Activated naive CD8-positive, alpha-beta T cell treated with anti-CD3 and anti-CD28 coated beads, Interleukin-2, amount 50 U/mL, for 24 hours (primary cell): ENCODE data around the gene KIRREL3.
A peak's percentile ranks its signal among the peaks of the same experiment; 100 is the strongest.

Experiments
- ATAC-seq: fragments of 150-1000 bp; cut with Tn5 transposase; one replicate; pipeline ENCODE4 v1.10.0; 2021
- DNase-seq: peaks from one replicate; pipeline ENCODE4 v3.0.0; 2021
- H3K27ac Mint-ChIP-seq: one replicate; pipeline ENCODE4 v1.8.0; 2021; ENCODE audit warnings: mild to moderate bottlenecking, mixed read lengths
- H3K27me3 Mint-ChIP-seq: one replicate; pipeline ENCODE4 v1.8.0; 2021; ENCODE audit warnings: mixed read lengths
- H3K36me3 Mint-ChIP-seq: one replicate; pipeline ENCODE4 v1.8.0; 2021; ENCODE audit warnings: low read depth, mixed read lengths
- H3K4me1 Mint-ChIP-seq: one replicate; pipeline ENCODE4 v1.8.0; 2021; ENCODE audit warnings: mixed read lengths
- H3K4me3 Mint-ChIP-seq: one replicate; pipeline ENCODE4 v1.8.0; 2021; ENCODE audit warnings: mild to moderate bottlenecking, moderate library complexity, mixed read lengths
- H3K9me3 Mint-ChIP-seq: one replicate; pipeline ENCODE4 v1.8.0; 2021; ENCODE audit warnings: mixed read lengths

KIRREL3 gene

GRCh38 chr11:127013550-127013949, 13.0 kb upstream of the KIRREL3 start:
- Mint-ChIP-seq H3K9me3 (no peaks in the 10 kb centered on the region), H3K27ac (no peak overlapping the region), H3K36me3 (no peaks in the 10 kb centered on the region), H3K4me1 (no peaks in the 10 kb centered on the region), H3K27me3 (peaks cover 9% of the 10 kb centered on the region), H3K4me3 (no peak overlapping the region)
- DNase-seq (no peak), ATAC-seq (no peak)

GRCh38 chr11:127006311-127006710, 5.7 kb upstream of the KIRREL3 start:
- ATAC-seq (no peak), DNase-seq (no peak)
- Mint-ChIP-seq H3K36me3 (no peaks in the 10 kb centered on the region), H3K27ac (no peak overlapping the region), H3K4me1 (no peaks in the 10 kb centered on the region), H3K9me3 (no peaks in the 10 kb centered on the region), H3K4me3 (no peak overlapping the region), H3K27me3 (peaks cover 40% of the 10 kb centered on the region)

- no peak overlapping the region for H3K27ac Mint-ChIP-seq
- no peaks in the 10 kb centered on the region for H3K4me1 Mint-ChIP-seq
- no peak overlapping the region for H3K4me3 Mint-ChIP-seq
- DNase-seq: peak; percentile 4
- no peaks in the 10 kb centered on the region for H3K36me3 Mint-ChIP-seq
- peak; percentile 27 for ATAC-seq
- no peaks in the 10 kb centered on the region for H3K9me3 Mint-ChIP-seq
- H3K27me3 Mint-ChIP-seq: peaks cover 40% of the 10 kb centered on the region
Observed at GRCh38 chr11:127003260-127003981, 2.9 kb upstream of the KIRREL3 start.

- Mint-ChIP-seq H3K27ac (no peak overlapping the region), H3K4me1 (no peaks in the 10 kb centered on the region), H3K27me3 (peaks cover 42% of the 10 kb centered on the region)
Observed at GRCh38 chr11:127002669-127003259, 2.2 kb upstream of the KIRREL3 start.

GRCh38 chr11:127000981-127001380, 411 bp upstream of the KIRREL3 start:
- Mint-ChIP-seq H3K36me3 (no peaks in the 10 kb centered on the region), H3K27me3 (peaks cover 51% of the 10 kb centered on the region), H3K27ac (no peak overlapping the region), H3K4me1 (no peaks in the 10 kb centered on the region), H3K9me3 (no peaks in the 10 kb centered on the region), H3K4me3 (no peak overlapping the region)
- DNase-seq (no peak), ATAC-seq (no peak)

More at GRCh38 chr11:127002669-127003259, 2.2 kb upstream of the KIRREL3 start:
- Mint-ChIP-seq H3K4me3 (no peak overlapping the region), H3K9me3 (no peaks in the 10 kb centered on the region), H3K36me3 (no peaks in the 10 kb centered on the region)
- no peak for DNase-seq
- ATAC-seq: no peak

- Mint-ChIP-seq H3K27ac (no peak overlapping the region), H3K4me3 (no peak overlapping the region), H3K4me1 (no peaks in the 10 kb centered on the region), H3K36me3 (no peaks in the 10 kb centered on the region), H3K9me3 (no peaks in the 10 kb centered on the region), H3K27me3 (peaks cover 36% of the 10 kb centered on the region)
- no peak for ATAC-seq
- DNase-seq: no peak
Observed at GRCh38 chr11:126999366-126999765, 1.2 kb downstream of the KIRREL3 start.

GRCh38 chr11:126997641-126998040, 2.9 kb downstream of the KIRREL3 start:
- peaks cover 31% of the 10 kb centered on the region for H3K27me3 Mint-ChIP-seq
- H3K36me3 Mint-ChIP-seq: no peaks in the 10 kb centered on the region
- no peaks in the 10 kb centered on the region for H3K4me1 Mint-ChIP-seq
- DNase-seq (no peak), ATAC-seq (no peak)
- H3K4me3 Mint-ChIP-seq: no peak overlapping the region
- no peaks in the 10 kb centered on the region for H3K9me3 Mint-ChIP-seq
- H3K27ac Mint-ChIP-seq: no peak overlapping the region

- Mint-ChIP-seq H3K36me3 (no peaks in the 10 kb centered on the region), H3K27me3 (peaks cover 28% of the 10 kb centered on the region), H3K4me3 (no peak overlapping the region), H3K27ac (no peak overlapping the region), H3K4me1 (no peaks in the 10 kb centered on the region), H3K9me3 (no peaks in the 10 kb centered on the region)
- no peak for ATAC-seq
- no peak for DNase-seq
Observed at GRCh38 chr11:126997196-126997595, 3.4 kb downstream of the KIRREL3 start.

GRCh38 chr11:126996036-126996804, 4.3 kb downstream of the KIRREL3 start:
- Mint-ChIP-seq H3K27me3 (peaks cover 22% of the 10 kb centered on the region), H3K9me3 (no peaks in the 10 kb centered on the region), H3K4me3 (no peak overlapping the region), H3K27ac (no peak overlapping the region), H3K36me3 (no peaks in the 10 kb centered on the region), H3K4me1 (no peaks in the 10 kb centered on the region)
- DNase-seq (no peak), ATAC-seq (no peak)

GRCh38 chr11:126993599-126993998, 7.0 kb downstream of the KIRREL3 start:
- no peak overlapping the region for H3K27ac Mint-ChIP-seq
- H3K4me1 Mint-ChIP-seq: no peaks in the 10 kb centered on the region
- H3K9me3 Mint-ChIP-seq: no peaks in the 10 kb centered on the region
- ATAC-seq: no peak
- H3K4me3 Mint-ChIP-seq: no peak overlapping the region
- H3K36me3 Mint-ChIP-seq: no peaks in the 10 kb centered on the region
- DNase-seq: no peak
- peaks cover 24% of the 10 kb centered on the region for H3K27me3 Mint-ChIP-seq

- Mint-ChIP-seq H3K9me3 (no peaks in the 10 kb centered on the region), H3K36me3 (no peaks in the 10 kb centered on the region), H3K4me3 (no peak overlapping the region), H3K4me1 (no peaks in the 10 kb centered on the region), H3K27ac (no peak overlapping the region), H3K27me3 (peaks cover 22% of the 10 kb centered on the region)
- ATAC-seq (no peak), DNase-seq (no peak)
Observed at GRCh38 chr11:126992804-126993111, 7.8 kb downstream of the KIRREL3 start.

- no peaks in the 10 kb centered on the region for H3K4me1 Mint-ChIP-seq
Observed at GRCh38 chr11:126992065-126992803, 8.3 kb downstream of the KIRREL3 start.

GRCh38 chr11:126991596-126991995, 9.0 kb downstream of the KIRREL3 start:
- no peak for DNase-seq
- H3K4me3 Mint-ChIP-seq: no peak overlapping the region
- H3K4me1 Mint-ChIP-seq: no peaks in the 10 kb centered on the region
- no peak for ATAC-seq
- H3K36me3 Mint-ChIP-seq: no peaks in the 10 kb centered on the region
- no peaks in the 10 kb centered on the region for H3K9me3 Mint-ChIP-seq
- no peak overlapping the region for H3K27ac Mint-ChIP-seq
- peaks cover 16% of the 10 kb centered on the region for H3K27me3 Mint-ChIP-seq

More at GRCh38 chr11:126992065-126992803, 8.3 kb downstream of the KIRREL3 start:
- peaks cover 18% of the 10 kb centered on the region for H3K27me3 Mint-ChIP-seq
- DNase-seq (no peak), ATAC-seq (no peak)
- H3K36me3 Mint-ChIP-seq: no peaks in the 10 kb centered on the region
- H3K9me3 Mint-ChIP-seq: no peaks in the 10 kb centered on the region
- no peak overlapping the region for H3K27ac Mint-ChIP-seq
- H3K4me3 Mint-ChIP-seq: no peak overlapping the region

GRCh38 chr11:126990716-126991480, 9.7 kb downstream of the KIRREL3 start:
- Mint-ChIP-seq H3K9me3 (no peaks in the 10 kb centered on the region), H3K4me3 (no peak overlapping the region)

More at GRCh38 chr11:126990716-126991480, 9.7 kb downstream of the KIRREL3 start:
- no peaks in the 10 kb centered on the region for H3K4me1 Mint-ChIP-seq
- DNase-seq (no peak), ATAC-seq (no peak)
- H3K36me3 Mint-ChIP-seq: no peaks in the 10 kb centered on the region
- H3K27ac Mint-ChIP-seq: no peak overlapping the region
- peaks cover 14% of the 10 kb centered on the region for H3K27me3 Mint-ChIP-seq
